Right lobe of liver (tissue), 4 donors: ENCODE measurements around the gene NME4.
"Not testable (repeated sequence)": the region's sequence is repeated elsewhere in the genome, so short reads cannot be mapped to it uniquely, and the experiment has no call there.

Experiments used
- CTCF ChIP-seq, 4 donors: fragments of 200-600 bp in 3 of 4; fragments of 450-650 bp in 1 of 4; IDR thresholded peaks; one replicate each; pipeline versions ENCODE4 v1.5.1 to v1.8.0; 2016 to 2022; ENCODE audit warnings: antibody characterized with exemption in 4 of 4, mild to moderate bottlenecking in 2 of 4
- POLR2A ChIP-seq: fragments of 450-650 bp; IDR thresholded peaks from one replicate; pipeline ENCODE4 v1.6.1; 2017; ENCODE audit warnings: antibody characterized with exemption, mild to moderate bottlenecking
- donor health status: DM: no; HTN: no; CAD: no.
- donor health status: DM: no; HTN: no; CAD: no.
- donor health status: DM: no; HTN: yes; CAD: no.

DNA sequence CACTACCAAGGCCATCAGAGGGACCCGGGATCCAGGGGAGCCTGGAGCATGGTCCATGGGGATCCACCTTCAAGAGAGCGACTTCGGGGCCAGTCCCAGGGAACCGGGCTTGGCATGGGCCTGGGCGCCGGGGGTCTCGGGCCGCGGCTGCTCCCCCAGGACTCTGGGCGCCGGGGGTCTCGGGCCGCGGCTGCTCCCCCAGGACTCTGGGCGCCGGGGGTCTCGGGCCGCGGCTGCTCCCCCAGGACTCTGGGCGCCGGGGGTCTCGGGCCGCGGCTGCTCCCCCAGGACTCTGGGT lies 34.3 kb upstream of the NME4 start:
- TF ChIP-seq POLR2A; CTCF (IDR thresholded peaks at IDR 0.05): not testable (repeated sequence)
